NCI-H2029 treated with DMSO at 0.1 percent for 48 hours (cell line): Measurements from ENCODE around the gene PRKN.
"Not testable (repeated sequence)": the region's sequence is repeated elsewhere in the genome, so short reads cannot be mapped to it uniquely, and the experiment has no call there.

Source experiments
- DNase-seq: peaks from one replicate; lab custom pipeline; 2025; lab: John Stamatoyannopoulos, UW

Gene PRKN

GRCh38 chr6:161546632-161547031 lies 1180.9 kb downstream of the PRKN start:
- no peak for DNase-seq

GRCh38 chr6:161545741-161546140 lies 1181.8 kb downstream of the PRKN start:
- no peak for DNase-seq

GRCh38 chr6:161544801-161545480 lies 1182.6 kb downstream of the PRKN start:
- no peak for DNase-seq

GRCh38 chr6:161543684-161544309 lies 1183.8 kb downstream of the PRKN start:
- DNase-seq: no peak

- no peak for DNase-seq
These were observed 1185.1 kb downstream of the PRKN start for GRCh38 chr6:161542346-161542980.

- no peak for DNase-seq
These were observed 1187.0 kb downstream of the PRKN start for GRCh38 chr6:161540532-161540931.

- no peak for DNase-seq
These were observed 1191.3 kb downstream of the PRKN start for GRCh38 chr6:161536224-161536630.

GRCh38 chr6:161534264-161534873 lies 1193.2 kb downstream of the PRKN start:
- DNase-seq: no peak

- DNase-seq: no peak
These were observed 1194.3 kb downstream of the PRKN start for GRCh38 chr6:161533266-161533665.

- DNase-seq: no peak
These were observed 1195.0 kb downstream of the PRKN start for GRCh38 chr6:161532536-161532935.

GRCh38 chr6:161526794-161527193 lies 1200.8 kb downstream of the PRKN start:
- no peak for DNase-seq

GRCh38 chr6:161523362-161523761 lies 1204.2 kb downstream of the PRKN start:
- DNase-seq: no peak

GRCh38 chr6:161522276-161522675 lies 1205.3 kb downstream of the PRKN start:
- DNase-seq: no peak

- DNase-seq: no peak
These were observed 1216.0 kb downstream of the PRKN start for GRCh38 chr6:161511447-161512095.

GRCh38 chr6:161508341-161508740 lies 1219.2 kb downstream of the PRKN start:
- DNase-seq: no peak

- DNase-seq: no peak
These were observed 1220.2 kb downstream of the PRKN start for GRCh38 chr6:161507375-161507774.

GRCh38 chr6:161503570-161503969 lies 1224.0 kb downstream of the PRKN start:
- DNase-seq: no peak

- DNase-seq: no peak
These were observed 1228.7 kb downstream of the PRKN start for GRCh38 chr6:161498881-161499280.

- DNase-seq: no peak
These were observed 1229.2 kb downstream of the PRKN start for GRCh38 chr6:161498359-161498758.

GRCh38 chr6:161496941-161497340 lies 1230.6 kb downstream of the PRKN start:
- DNase-seq: no peak

- not testable (repeated sequence) for DNase-seq
These were observed 1231.3 kb downstream of the PRKN start for GRCh38 chr6:161496271-161496670.

GRCh38 chr6:161494566-161494965 lies 1233.0 kb downstream of the PRKN start:
- no peak for DNase-seq
